SU-DHL-6 (cell line): ENCODE results near the gene HYDIN.

Source experiments
- H2AFZ ChIP-seq: fragments of 200-600 bp; sonication (generic); 2 replicates; pipeline ENCODE4 v1.6.1; 2014; ENCODE audit warnings: low read depth, mild to moderate bottlenecking, moderate library complexity, mixed read lengths, antibody characterized with exemption, low read length; ENCODE audit not compliant: severe bottlenecking
- H3F3A ChIP-seq: fragments of 200-600 bp; shearing (Covaris generic); 2 replicates; pipeline ENCODE4 v1.6.0; 2016; ENCODE audit warnings: antibody characterized with exemption, mild to moderate bottlenecking; ENCODE audit not compliant: insufficient read depth
- H3K27ac ChIP-seq: fragments of 200-600 bp; sonication (generic); 2 replicates; pipeline ENCODE4 v1.5.1; 2016; ENCODE audit warnings: low read depth, mild to moderate bottlenecking, low read length, moderate library complexity, mixed read lengths
- H3K27me3 ChIP-seq: fragments of 200-600 bp; sonication (generic), shearing (Covaris generic); 2 replicates; pipeline ENCODE4 v1.6.0; 2014; ENCODE audit warnings: mild to moderate bottlenecking, low read length
- H3K36me3 ChIP-seq: fragments of 200-600 bp; sonication (generic); 2 replicates; pipeline ENCODE4 v1.6.1; 2014; ENCODE audit warnings: mild to moderate bottlenecking, low read length, mixed read lengths
- H3K4me2 ChIP-seq: fragments of 300-600, 200-600 bp; shearing (Covaris generic), sonication (generic); 2 replicates; pipeline ENCODE4 v1.6.0; 2014; ENCODE audit warnings: low read length, low read depth, mild to moderate bottlenecking; ENCODE audit not compliant: poor library complexity, severe bottlenecking
- H3K4me3 ChIP-seq: fragments of 200-600 bp; sonication (generic); 2 replicates; pipeline ENCODE4 v1.5.1; 2014; ENCODE audit warnings: antibody characterized with exemption, low read length, mild to moderate bottlenecking, mixed read lengths; ENCODE audit not compliant: insufficient read depth, poor library complexity, severe bottlenecking
- H3K79me2 ChIP-seq: fragments of 200-600 bp; sonication (generic); 2 replicates; pipeline ENCODE4 v1.6.1; 2014; ENCODE audit warnings: mild to moderate bottlenecking, low read length, moderate library complexity; ENCODE audit not compliant: insufficient read depth
- H3K9ac ChIP-seq: fragments of 200-600 bp; sonication (generic); 2 replicates; pipeline ENCODE4 v1.7.0; 2014; ENCODE audit warnings: mild to moderate bottlenecking, low read length
- H3K9me2 ChIP-seq: fragments of 200-600 bp; sonication (generic); replicated peaks from 2 replicates; pipeline ENCODE4 v1.6.1; 2014; ENCODE audit warnings: low read length; ENCODE audit not compliant: insufficient read depth
- H3K9me3 ChIP-seq: fragments of 200-600 bp; sonication (generic); 2 replicates; pipeline ENCODE4 v1.6.1; 2014; ENCODE audit warnings: low read length, mixed read lengths; ENCODE audit not compliant: insufficient read depth
- H4K20me1 ChIP-seq: fragments of 200-600 bp; sonication (generic); 2 replicates; pipeline ENCODE4 v1.6.1; 2014; ENCODE audit warnings: low read depth, mild to moderate bottlenecking, antibody characterized with exemption, low read length, moderate library complexity, mixed read lengths
- EZH2phosphoT487 ChIP-seq: fragments of 200-600 bp; sonication (generic), shearing (Covaris generic); conservative IDR thresholded peaks from 2 replicates; pipeline ENCODE4 v1.6.1; 2018; ENCODE audit warnings: mild to moderate bottlenecking, antibody characterized with exemption, low read length, moderate library complexity, mixed read lengths
- TF ChIP-seq, protein P1 (sequence below): fragments of 200-600 bp; sonication (generic); IDR thresholded peaks from one replicate; pipeline ENCODE4 v1.5.1; 2017; ENCODE audit warnings: antibody characterized with exemption, mild to moderate bottlenecking, low read length, moderate library complexity; ENCODE audit not compliant: insufficient read depth, poor library complexity, severe bottlenecking

HYDIN gene

DNA sequence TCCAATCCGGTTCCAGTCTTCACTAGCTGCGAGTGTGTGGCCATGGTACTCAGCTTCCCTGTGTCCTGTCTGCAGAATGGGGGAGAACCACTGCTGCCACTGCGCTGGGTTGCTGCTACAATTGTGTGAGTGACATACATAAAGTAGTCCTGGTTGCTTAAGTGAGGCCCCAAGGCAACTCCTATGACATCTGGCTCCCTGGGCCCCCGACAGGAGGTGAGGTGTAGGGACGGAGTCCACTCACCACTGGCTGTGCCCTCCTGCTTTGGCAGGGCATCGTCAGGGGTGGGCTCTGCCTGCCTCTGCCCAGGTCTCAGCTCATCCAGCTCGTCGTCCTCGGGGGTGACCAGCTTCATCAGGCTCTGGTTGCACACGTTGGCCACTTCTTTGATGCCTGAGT is 450.0 kb downstream of the HYDIN start:
- Histone ChIP-seq H3K4me2 (no peak overlapping the region), H2AFZ (no peak overlapping the region), H3F3A (no peaks in the 10 kb centered on the region), H3K79me2 (no peaks in the 10 kb centered on the region), H4K20me1 (no peaks in the 10 kb centered on the region), H3K27me3 (no peaks in the 10 kb centered on the region), H3K27ac (no peak overlapping the region), H3K36me3 (peaks cover 4% of the 10 kb centered on the region), H3K4me3 (no peak overlapping the region), H3K9me2 (no peaks in the 10 kb centered on the region), H3K9ac (no peak overlapping the region), H3K9me3 (no peaks in the 10 kb centered on the region)
- TF ChIP-seq, protein P1, sequence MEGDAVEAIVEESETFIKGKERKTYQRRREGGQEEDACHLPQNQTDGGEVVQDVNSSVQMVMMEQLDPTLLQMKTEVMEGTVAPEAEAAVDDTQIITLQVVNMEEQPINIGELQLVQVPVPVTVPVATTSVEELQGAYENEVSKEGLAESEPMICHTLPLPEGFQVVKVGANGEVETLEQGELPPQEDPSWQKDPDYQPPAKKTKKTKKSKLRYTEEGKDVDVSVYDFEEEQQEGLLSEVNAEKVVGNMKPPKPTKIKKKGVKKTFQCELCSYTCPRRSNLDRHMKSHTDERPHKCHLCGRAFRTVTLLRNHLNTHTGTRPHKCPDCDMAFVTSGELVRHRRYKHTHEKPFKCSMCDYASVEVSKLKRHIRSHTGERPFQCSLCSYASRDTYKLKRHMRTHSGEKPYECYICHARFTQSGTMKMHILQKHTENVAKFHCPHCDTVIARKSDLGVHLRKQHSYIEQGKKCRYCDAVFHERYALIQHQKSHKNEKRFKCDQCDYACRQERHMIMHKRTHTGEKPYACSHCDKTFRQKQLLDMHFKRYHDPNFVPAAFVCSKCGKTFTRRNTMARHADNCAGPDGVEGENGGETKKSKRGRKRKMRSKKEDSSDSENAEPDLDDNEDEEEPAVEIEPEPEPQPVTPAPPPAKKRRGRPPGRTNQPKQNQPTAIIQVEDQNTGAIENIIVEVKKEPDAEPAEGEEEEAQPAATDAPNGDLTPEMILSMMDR, result no peak
- no peak for TF ChIP-seq EZH2phosphoT487

DNA sequence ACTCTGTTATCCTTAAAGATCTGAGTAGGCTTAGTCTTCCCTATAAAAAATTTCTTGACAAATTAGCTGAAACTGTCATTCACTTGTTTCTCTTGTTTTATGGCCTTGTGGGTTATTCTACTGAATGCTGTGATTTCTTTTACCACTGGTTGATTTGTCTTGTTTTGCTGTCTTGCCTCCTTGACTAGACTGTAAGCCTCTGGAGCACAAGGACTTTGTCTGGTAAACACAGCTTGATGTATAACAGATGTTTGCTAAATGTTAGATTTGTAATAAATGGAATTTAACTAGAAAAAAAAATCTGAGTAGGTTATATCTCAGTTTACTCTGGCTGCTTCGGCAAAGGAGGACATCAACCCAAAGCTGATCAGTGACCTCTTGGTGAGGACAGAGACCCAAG is 451.2 kb downstream of the HYDIN start:
- H3K9me3 ChIP-seq, result no peaks in the 10 kb centered on the region
- no peaks in the 10 kb centered on the region for H3K9me2 ChIP-seq
- no peak overlapping the region for H3K27ac ChIP-seq
- H4K20me1 ChIP-seq, result no peaks in the 10 kb centered on the region
- peaks cover 4% of the 10 kb centered on the region for H3K36me3 ChIP-seq
- H2AFZ ChIP-seq, result no peak overlapping the region
- no peak overlapping the region for H3K4me2 ChIP-seq
- H3K27me3 ChIP-seq, result no peaks in the 10 kb centered on the region
- H3F3A ChIP-seq, result no peaks in the 10 kb centered on the region
- TF ChIP-seq EZH2phosphoT487, result no peak
- TF ChIP-seq, protein P1, result no peak
- no peak overlapping the region for H3K9ac ChIP-seq
- no peaks in the 10 kb centered on the region for H3K79me2 ChIP-seq
- no peak overlapping the region for H3K4me3 ChIP-seq

GRCh38 chr16:70778901-70779309 is 451.6 kb downstream of the HYDIN start:
- peaks cover 4% of the 10 kb centered on the region for H3K36me3 ChIP-seq
- H3K9ac ChIP-seq, result no peak overlapping the region
- no peaks in the 10 kb centered on the region for H4K20me1 ChIP-seq
- H3K4me2 ChIP-seq, result no peak overlapping the region
- H3K9me3 ChIP-seq, result no peaks in the 10 kb centered on the region
- H3K27ac ChIP-seq, result no peak overlapping the region
- no peaks in the 10 kb centered on the region for H3K9me2 ChIP-seq
- H3K4me3 ChIP-seq, result no peak overlapping the region
- no peaks in the 10 kb centered on the region for H3F3A ChIP-seq
- TF ChIP-seq, protein P1, result no peak
- TF ChIP-seq EZH2phosphoT487, result no peak
- H3K79me2 ChIP-seq, result no peaks in the 10 kb centered on the region
- H3K27me3 ChIP-seq, result no peaks in the 10 kb centered on the region
- H2AFZ ChIP-seq, result no peak overlapping the region

DNA sequence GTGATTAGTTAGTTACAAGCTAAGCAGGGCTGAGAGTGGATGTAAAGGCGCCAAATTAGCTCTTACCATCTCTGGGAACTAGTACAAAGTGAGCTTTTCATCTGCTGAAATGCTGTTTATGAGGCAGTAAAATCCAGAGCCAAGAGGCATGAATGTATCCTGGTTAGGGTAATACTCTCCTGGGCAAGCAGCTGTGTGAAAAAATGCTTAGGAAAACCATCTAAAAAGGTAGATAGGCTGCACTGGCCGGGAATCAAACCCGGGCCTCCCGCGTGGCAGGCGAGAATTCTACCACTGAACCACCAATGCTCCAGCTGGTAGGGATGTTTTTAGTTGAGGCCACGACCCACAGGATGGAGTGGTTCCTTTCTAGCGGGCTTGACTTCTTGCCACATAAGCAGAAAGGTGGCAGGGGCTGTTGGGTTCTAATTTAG is 452.5 kb downstream of the HYDIN start:
- H3K36me3 ChIP-seq, result peaks cover 4% of the 10 kb centered on the region
- no peak overlapping the region for H3K4me2 ChIP-seq
- no peaks in the 10 kb centered on the region for H3K27me3 ChIP-seq
- H3K9ac ChIP-seq, result no peak overlapping the region
- H3K79me2 ChIP-seq, result no peaks in the 10 kb centered on the region
- no peaks in the 10 kb centered on the region for H4K20me1 ChIP-seq
- TF ChIP-seq EZH2phosphoT487, result no peak
- TF ChIP-seq, protein P1, result no peak
- no peak overlapping the region for H3K27ac ChIP-seq
- no peak overlapping the region for H3K4me3 ChIP-seq
- no peak overlapping the region for H2AFZ ChIP-seq
- no peaks in the 10 kb centered on the region for H3K9me3 ChIP-seq
- no peaks in the 10 kb centered on the region for H3K9me2 ChIP-seq
- no peaks in the 10 kb centered on the region for H3F3A ChIP-seq
